Measurements from ENCODE around the gene SUB1. TPM values are rescaled to one million over a fixed set of nuclear protein-coding genes. Genes with fewer than 3 reads are reported as not detected.

The SUB1 gene
- total RNA-seq, 2 donors from 2014 or later, result 135 to 190 TPM

DNA sequence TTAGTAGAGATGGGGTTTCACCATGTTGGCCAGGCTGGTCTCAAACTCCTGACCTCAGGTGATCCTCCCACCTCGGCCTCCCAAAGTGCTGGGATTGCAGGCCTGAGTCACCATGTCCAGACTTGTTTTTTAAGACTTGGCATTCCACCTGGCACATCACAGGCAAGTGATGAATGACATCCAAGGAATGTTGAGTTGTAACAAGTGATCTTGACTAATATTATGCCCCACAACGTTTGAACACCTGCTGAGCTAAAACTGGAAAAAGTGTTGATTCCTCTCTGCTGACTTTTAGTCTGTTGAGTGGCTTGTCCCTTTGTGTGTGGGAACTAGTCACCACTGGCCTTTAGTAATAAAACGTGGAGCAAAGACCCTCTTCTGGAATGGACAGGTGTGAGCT is 54.6 kb downstream of the SUB1 start:
- H3K36me3 ChIP-seq, result no peaks in the 10 kb centered on the region
- WGBS, result 52% methylated on average over 3 of the region's 3 CpGs
- H3K27ac ChIP-seq, result no peak overlapping the region
- no peaks in the 10 kb centered on the region for H3K9me3 ChIP-seq
- no peak for TF ChIP-seq POLR2A (IDR thresholded peaks at IDR 0.05)
- TF ChIP-seq, protein P1, sequence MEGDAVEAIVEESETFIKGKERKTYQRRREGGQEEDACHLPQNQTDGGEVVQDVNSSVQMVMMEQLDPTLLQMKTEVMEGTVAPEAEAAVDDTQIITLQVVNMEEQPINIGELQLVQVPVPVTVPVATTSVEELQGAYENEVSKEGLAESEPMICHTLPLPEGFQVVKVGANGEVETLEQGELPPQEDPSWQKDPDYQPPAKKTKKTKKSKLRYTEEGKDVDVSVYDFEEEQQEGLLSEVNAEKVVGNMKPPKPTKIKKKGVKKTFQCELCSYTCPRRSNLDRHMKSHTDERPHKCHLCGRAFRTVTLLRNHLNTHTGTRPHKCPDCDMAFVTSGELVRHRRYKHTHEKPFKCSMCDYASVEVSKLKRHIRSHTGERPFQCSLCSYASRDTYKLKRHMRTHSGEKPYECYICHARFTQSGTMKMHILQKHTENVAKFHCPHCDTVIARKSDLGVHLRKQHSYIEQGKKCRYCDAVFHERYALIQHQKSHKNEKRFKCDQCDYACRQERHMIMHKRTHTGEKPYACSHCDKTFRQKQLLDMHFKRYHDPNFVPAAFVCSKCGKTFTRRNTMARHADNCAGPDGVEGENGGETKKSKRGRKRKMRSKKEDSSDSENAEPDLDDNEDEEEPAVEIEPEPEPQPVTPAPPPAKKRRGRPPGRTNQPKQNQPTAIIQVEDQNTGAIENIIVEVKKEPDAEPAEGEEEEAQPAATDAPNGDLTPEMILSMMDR (IDR thresholded peaks at IDR 0.05), result no peak
- TF ChIP-seq POLR2AphosphoS5 (IDR thresholded peaks at IDR 0.05), result no peak
- H3K4me3 ChIP-seq, result no peak overlapping the region
- DNase-seq (ENCODE audit: low spot score), result no peak
- intact Hi-C loops (cut with DNase I), result no loop called here
- no peaks in the 10 kb centered on the region for H3K27me3 ChIP-seq (replicated peaks; ENCODE audit: insufficient read depth)
- H3K4me1 ChIP-seq (replicated peaks), result no peaks in the 10 kb centered on the region

DNA sequence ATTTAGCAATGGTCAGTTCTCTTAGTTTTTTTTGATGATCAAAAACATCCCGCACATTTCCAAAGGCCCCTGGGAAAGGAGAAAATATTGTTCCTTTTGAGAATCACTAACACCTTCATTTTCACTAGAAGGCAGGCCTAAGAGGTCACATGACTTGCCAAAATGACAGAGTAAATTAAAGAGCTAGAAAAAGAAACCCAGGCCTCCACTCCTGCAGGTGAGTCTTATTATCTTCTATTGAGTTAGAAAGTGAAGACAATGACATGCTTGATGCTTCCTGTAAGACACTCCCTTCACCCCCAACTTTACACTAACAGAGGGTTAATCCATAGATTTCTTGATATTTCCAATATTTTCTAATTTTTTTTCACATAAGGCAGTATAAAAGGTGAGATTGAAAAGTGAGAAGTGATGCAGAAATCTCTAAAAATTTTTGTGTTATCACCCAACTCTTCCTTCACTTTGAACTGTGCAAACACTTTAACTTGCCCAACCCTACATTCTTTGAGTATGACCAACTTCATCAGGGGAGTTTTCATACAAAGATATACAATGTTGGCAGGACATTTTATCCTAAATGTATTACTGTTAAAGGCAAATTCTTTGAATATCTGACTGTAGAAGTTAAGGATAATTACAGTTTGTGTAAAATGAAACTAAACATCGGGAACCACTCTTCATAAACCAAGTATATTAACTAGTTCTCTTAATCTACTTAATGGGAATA is 57.1 kb downstream of the SUB1 start:
- Histone ChIP-seq H3K4me1 (replicated peaks) (no peaks in the 10 kb centered on the region), H3K4me3 (no peak overlapping the region), H3K27ac (no peak overlapping the region), H3K9me3 (no peaks in the 10 kb centered on the region), H3K36me3 (no peaks in the 10 kb centered on the region), H3K27me3 (replicated peaks; ENCODE audit: insufficient read depth) (no peaks in the 10 kb centered on the region)
- 76% methylated on average over 2 of the region's 2 CpGs for WGBS
- intact Hi-C loops (cut with DNase I), result no loop called here
- TF ChIP-seq, protein P1 (IDR thresholded peaks at IDR 0.05), result no peak
- TF ChIP-seq POLR2AphosphoS5 (IDR thresholded peaks at IDR 0.05), result no peak
- no peak for TF ChIP-seq POLR2A (IDR thresholded peaks at IDR 0.05)
- no peak for DNase-seq (ENCODE audit: low spot score)

DNA sequence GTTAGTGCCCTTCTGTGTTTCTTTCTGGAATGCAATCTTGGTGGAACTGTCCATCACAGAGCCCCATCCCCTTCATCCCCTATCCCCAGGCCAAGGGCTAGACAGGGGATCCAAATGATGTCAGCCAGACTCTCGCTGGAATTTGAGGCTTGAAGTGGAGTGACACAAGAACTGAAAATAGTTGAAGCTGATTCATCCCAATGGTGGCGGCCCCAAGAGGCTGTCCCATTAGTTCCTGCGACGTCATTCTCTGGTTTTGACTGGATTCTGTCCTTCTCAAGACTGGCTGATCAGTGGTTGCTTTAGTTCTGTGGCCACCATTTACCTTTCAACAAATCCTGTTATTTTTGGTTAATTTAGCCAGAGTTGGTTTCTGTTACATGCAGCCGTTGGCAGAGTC is 59.9 kb downstream of the SUB1 start:
- no peak overlapping the region for H3K4me3 ChIP-seq
- no peak overlapping the region for H3K27ac ChIP-seq
- H3K36me3 ChIP-seq, result no peaks in the 10 kb centered on the region
- WGBS, result 85% methylated on average over 5 of the region's 5 CpGs
- TF ChIP-seq POLR2A (IDR thresholded peaks at IDR 0.05) (no peak), POLR2AphosphoS5 (IDR thresholded peaks at IDR 0.05) (no peak)
- TF ChIP-seq, protein P1 (IDR thresholded peaks at IDR 0.05), result no peak
- H3K27me3 ChIP-seq (replicated peaks; ENCODE audit: insufficient read depth), result no peaks in the 10 kb centered on the region
- H3K9me3 ChIP-seq, result no peaks in the 10 kb centered on the region
- intact Hi-C loops (cut with DNase I), result no loop called here
- no peaks in the 10 kb centered on the region for H3K4me1 ChIP-seq (replicated peaks)
- no peak for DNase-seq (ENCODE audit: low spot score)

DNA sequence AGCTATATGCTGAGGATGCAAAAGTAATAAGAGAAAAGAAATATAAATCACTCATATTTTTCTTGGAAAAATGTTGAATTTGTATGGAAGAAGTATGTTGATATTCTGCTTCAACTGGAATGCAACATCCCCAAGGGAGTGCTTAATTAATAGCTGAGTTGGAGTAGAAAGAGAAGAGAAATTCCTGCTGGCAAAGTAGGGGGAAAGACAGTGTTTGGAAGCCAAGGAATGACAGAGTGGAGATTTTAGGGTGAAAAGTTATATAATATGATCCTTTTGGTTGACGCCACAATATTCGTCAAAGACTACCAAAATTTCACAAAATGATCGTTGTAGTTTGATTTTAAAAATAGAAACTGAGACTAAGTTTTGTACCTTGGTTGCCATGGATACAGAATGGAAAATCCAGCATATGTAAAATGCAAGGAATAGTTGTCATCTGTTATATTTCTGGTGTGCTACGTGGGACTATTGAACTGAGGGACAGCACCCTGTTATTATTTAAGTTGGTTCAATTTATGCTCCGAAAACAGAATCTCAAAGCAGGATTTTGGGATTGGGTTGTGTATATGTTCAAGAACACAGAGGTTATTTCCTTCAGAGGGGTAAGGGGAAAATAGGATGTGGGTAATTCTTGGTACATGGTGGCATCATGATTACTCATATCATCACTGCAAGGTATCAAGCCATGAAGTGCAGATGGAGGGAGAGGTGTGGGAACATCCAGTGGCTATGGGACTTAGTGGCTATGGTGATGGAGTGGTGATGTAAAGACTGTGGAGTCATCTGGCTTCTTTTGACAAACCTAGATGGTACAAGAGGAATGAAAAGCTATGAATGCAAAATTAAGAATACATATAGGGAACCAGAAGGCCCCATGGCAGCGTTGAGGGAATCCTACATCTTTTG is 61.0 kb downstream of the SUB1 start:
- H3K4me1 ChIP-seq (replicated peaks), result no peaks in the 10 kb centered on the region
- H3K36me3 ChIP-seq, result no peaks in the 10 kb centered on the region
- no peak for DNase-seq (ENCODE audit: low spot score)
- H3K27me3 ChIP-seq (replicated peaks; ENCODE audit: insufficient read depth), result no peaks in the 10 kb centered on the region
- no peak overlapping the region for H3K27ac ChIP-seq
- no peak overlapping the region for H3K4me3 ChIP-seq
- H3K9me3 ChIP-seq, result no peaks in the 10 kb centered on the region
- intact Hi-C loops (cut with DNase I), result no loop called here
- TF ChIP-seq POLR2A (IDR thresholded peaks at IDR 0.05) (no peak), POLR2AphosphoS5 (IDR thresholded peaks at IDR 0.05) (no peak)
- TF ChIP-seq, protein P1 (IDR thresholded peaks at IDR 0.05), result no peak
- 88% methylated on average over 6 of the region's 6 CpGs for WGBS

All from prostate gland (tissue), 2 donors.